ENCODE data around the gene SLC1A2.
A peak's percentile ranks its signal among the peaks of the same experiment; 100 is the strongest.

SLC1A2 gene

GRCh38 chr11:35412285-35412684, 7.1 kb downstream of the SLC1A2 start:
- no peak for FAIRE-seq

GRCh38 chr11:35407041-35407440, 12.3 kb downstream of the SLC1A2 start:
- FAIRE-seq, result no peak

- FAIRE-seq, result no peak
Measured at GRCh38 chr11:35404388-35404775, 15.0 kb downstream of the SLC1A2 start.

GRCh38 chr11:35403765-35404387, 15.5 kb downstream of the SLC1A2 start:
- FAIRE-seq, result no peak

GRCh38 chr11:35402751-35403660, 16.4 kb downstream of the SLC1A2 start:
- FAIRE-seq, result no peak

GRCh38 chr11:35398881-35399280, 20.5 kb downstream of the SLC1A2 start:
- FAIRE-seq, result no peak

- no peak for FAIRE-seq
Measured at GRCh38 chr11:35394941-35395340, 24.4 kb downstream of the SLC1A2 start.

- FAIRE-seq, result no peak
Measured at GRCh38 chr11:35393098-35393497, 26.3 kb downstream of the SLC1A2 start.

- peak; percentile 36 for FAIRE-seq
Measured at GRCh38 chr11:35391922-35392688, 27.3 kb downstream of the SLC1A2 start.

GRCh38 chr11:35390737-35391682, 28.3 kb downstream of the SLC1A2 start:
- no peak for FAIRE-seq

GRCh38 chr11:35389897-35390465, 29.4 kb downstream of the SLC1A2 start:
- FAIRE-seq, result no peak

GRCh38 chr11:35389112-35389511, 30.2 kb downstream of the SLC1A2 start:
- no peak for FAIRE-seq

GRCh38 chr11:35388061-35388460, 31.3 kb downstream of the SLC1A2 start:
- FAIRE-seq, result no peak

GRCh38 chr11:35387111-35387982, 32.0 kb downstream of the SLC1A2 start:
- no peak for FAIRE-seq

GRCh38 chr11:35383953-35384352, 35.4 kb downstream of the SLC1A2 start:
- no peak for FAIRE-seq

- FAIRE-seq, result no peak
Measured at GRCh38 chr11:35381709-35382322, 37.5 kb downstream of the SLC1A2 start.

- no peak for FAIRE-seq
Measured at GRCh38 chr11:35380603-35381002, 38.8 kb downstream of the SLC1A2 start.

GRCh38 chr11:35377262-35377661, 42.1 kb downstream of the SLC1A2 start:
- FAIRE-seq, result no peak

GRCh38 chr11:35376613-35377012, 42.7 kb downstream of the SLC1A2 start:
- FAIRE-seq, result no peak

- no peak for FAIRE-seq
Measured at GRCh38 chr11:35376118-35376510, 43.2 kb downstream of the SLC1A2 start.

Measured in islet of Langerhans (tissue), 1 donor.